HG03521 (cell line): ENCODE results near the gene OR10A3.

Experiments
- ATAC-seq: cut with Tn5 transposase; IDR thresholded peaks from one replicate; pipeline ENCODE4 v1.9.1; 2021; ENCODE audit warnings: mild to moderate bottlenecking, moderate library complexity; ENCODE audit not compliant: unreplicated experiment

The OR10A3 gene

GRCh38 chr11:7944123-7944522 is 2.6 kb upstream of the OR10A3 start:
- no peak for ATAC-seq

DNA sequence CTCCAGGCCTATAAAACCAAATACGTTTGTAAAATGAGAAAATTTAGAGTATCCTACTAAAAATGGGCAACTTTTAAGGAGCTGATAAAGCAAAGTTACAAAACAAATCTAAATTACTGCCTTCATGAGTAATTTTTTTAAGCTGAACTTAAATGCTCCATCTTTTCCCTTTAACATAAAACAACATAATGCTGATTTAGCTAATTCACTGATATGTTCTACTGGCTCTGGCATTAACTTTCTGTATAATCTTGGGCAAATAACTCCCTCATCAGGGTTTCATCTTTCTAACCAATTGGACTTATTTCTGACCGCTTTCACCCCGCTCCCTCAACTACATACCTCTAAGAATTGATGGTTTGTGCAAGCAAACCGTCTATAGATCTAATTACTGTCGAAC is 362 bp downstream of the OR10A3 start:
- no peak for ATAC-seq

- no peak for ATAC-seq
Measured at GRCh38 chr11:7936615-7937014, 4.9 kb downstream of the OR10A3 start.

DNA sequence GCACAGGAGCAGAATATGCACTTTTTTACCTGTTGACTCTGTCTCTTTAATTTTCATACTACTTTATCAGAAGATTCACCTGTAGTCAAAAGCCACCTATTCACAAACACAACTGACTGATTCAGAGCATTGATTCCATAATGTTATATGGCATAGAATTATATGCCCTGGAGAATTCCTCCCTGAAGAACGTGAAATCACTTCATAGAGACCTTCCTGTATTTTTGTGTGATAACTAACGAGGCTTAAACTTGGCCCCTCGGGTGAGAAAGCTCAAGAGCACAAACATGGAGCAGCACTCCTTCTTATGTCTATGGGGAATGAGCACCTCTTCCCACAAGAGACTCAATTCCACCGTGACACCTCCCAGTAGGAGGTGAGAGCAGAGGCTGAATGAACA is 10.3 kb downstream of the OR10A3 start, which contains the start of gene OR10A6:
TSS of gene OR10A6 (minus strand) at position 101 of the 400 bp plus-strand sequence. CDS start 2,606 bp downstream, outside the sequence.
- ATAC-seq: no peak

GRCh38 chr11:7927635-7928034 is 13.9 kb downstream of the OR10A3 start:
- no peak for ATAC-seq

DNA sequence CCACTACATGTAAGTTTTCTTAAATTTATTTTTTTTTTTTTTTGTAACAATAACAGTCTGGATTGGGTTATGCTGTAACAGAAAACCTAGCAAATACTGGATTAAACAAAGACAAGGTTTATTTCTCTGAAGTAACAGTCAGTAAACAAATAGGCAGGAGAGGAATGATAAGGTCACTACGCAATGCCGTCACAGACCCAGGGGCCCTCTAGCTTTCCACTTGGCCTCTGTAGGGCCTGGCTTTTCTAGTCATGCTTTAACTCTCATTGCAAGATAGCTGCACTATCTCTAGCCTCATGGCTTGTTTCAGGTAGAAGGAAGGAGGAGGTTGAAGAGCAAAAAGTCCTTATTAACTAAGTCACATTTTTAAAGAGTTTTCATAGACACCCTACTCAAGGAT is 17.0 kb downstream of the OR10A3 start:
- ATAC-seq: no peak

- ATAC-seq: no peak
Measured at GRCh38 chr11:7918141-7918540, 23.4 kb downstream of the OR10A3 start.

- no peak for ATAC-seq
Measured at GRCh38 chr11:7911011-7911410, 30.5 kb downstream of the OR10A3 start.

DNA sequence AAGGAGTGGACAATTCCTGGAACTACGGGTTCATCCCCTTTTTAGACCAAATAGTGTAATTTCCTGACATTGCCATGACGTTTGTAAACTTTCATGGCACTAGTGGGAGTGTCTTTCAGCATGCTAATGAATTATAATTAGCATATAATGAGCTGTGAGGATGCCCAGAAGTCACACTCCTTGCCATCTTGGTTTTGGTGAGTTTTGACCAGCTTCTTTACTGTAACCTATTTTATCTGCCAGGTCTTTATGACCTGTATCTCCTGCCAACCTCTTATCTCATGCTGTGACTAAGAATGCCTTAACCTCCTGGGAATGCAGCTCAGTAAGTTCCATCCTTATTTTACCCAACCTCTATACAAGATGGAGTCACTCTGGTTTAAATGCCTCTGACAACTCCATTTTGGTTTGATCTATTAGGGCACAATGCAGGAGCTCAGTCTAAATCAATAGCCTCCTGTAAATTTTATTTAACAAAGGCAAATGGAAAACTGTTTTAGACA is 31.2 kb downstream of the OR10A3 start:
- ATAC-seq: no peak

GRCh38 chr11:7909585-7910285 is 31.8 kb downstream of the OR10A3 start:
- ATAC-seq: no peak

DNA sequence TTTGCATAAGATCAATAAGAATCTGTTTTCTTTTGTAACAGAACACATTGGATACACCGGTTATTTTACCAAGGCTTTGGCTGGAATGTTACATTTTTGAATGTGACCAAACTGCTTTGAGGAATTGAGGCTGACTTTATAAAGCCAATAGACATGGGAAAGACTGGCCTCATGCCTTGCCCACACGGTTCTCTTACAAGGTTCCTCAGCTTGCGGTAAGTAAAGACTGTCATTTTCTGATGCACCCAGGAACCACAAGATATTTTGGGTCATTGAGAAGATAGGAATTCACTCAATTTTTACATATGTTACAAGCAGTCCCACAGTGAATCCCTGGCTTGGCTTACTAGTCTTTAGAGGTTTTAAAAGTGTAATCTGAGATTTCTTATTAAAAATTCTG is 34.4 kb downstream of the OR10A3 start:
- no peak for ATAC-seq

DNA sequence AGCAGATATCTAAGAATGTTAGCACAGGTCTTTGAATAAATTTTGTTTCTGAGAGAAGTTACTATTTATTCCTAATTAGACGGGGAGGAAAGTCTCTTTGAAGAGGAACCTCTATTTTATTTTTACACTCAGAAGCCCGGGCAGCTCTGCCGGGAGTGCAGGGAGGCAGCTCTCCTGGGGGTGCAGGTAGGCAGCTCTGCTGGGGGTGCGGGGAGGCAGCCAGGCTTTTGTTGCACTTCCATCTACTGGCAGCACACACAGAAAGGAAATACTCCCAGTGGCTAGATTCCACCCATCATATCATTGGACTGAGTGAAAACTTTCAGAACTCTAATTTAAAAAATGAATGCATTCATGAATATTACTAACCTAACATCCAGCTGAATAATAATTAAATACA is 35.0 kb downstream of the OR10A3 start:
- no peak for ATAC-seq

- no peak for ATAC-seq
Measured at GRCh38 chr11:7905961-7906429, 35.5 kb downstream of the OR10A3 start.

GRCh38 chr11:7905549-7905948 is 36.0 kb downstream of the OR10A3 start:
- ATAC-seq: no peak

DNA sequence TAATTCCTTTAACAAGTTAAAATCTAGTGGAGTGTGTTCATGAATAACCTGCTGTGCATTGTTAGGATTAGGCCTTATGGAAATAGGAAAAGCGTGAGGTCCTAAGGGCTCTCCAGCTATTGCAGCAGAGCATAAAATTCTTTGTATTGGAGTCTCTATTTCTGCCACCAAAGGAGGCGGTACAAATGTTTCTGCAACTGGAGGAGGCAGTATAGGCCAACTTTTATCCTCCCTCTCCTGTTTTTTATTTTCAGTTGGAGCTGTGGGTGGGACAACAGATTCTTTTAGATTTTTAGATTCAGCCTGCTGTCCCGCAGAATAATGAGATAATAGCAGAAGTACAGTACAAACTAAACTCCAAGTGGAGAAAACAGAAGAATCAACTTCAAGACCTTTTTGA is 36.6 kb downstream of the OR10A3 start:
- ATAC-seq: no peak

DNA sequence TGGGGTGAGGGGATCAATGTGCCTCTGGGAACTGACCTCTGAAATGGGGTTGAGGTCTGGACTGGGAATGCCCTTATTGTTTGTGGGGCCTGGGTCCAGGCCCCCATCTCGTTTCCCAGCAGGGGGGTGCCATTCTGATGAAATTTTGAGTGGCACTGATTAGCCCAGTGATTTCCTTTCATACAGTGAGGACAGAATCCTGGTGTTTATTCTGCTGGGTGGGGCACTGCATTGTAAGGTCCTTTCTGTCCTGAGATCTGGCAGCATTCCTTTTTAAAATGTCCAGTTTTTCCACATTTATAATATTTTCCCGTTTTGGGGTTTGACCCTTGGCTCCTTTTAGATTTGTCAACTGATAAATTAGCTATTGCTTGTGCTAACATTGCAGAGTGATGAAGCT is 37.6 kb downstream of the OR10A3 start:
- no peak for ATAC-seq

DNA sequence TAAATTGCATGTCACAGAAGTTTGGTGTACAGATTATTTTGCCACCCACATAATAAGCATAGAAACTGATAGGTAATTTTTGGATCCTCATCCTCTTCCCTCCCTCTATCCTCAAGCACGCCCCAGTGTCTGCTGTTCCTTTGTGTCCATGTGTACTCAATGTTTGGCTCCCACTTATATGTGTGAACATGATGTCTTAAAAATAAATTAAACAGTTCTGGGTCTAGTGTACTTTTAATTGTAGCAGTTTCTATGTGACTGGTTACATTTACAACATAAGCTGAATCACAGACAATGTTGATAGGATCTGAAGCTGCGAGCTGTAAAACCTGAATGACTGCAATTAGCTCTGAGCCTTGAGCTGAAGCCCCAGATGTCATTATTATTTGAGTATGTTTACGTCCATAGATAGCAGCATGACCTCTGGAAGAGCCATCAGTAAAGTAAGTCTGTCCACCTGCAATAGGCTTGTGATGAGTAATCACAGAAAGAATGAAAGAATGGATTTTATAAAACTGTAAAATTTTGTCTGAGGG is 40.1 kb downstream of the OR10A3 start:
- ATAC-seq: no peak

DNA sequence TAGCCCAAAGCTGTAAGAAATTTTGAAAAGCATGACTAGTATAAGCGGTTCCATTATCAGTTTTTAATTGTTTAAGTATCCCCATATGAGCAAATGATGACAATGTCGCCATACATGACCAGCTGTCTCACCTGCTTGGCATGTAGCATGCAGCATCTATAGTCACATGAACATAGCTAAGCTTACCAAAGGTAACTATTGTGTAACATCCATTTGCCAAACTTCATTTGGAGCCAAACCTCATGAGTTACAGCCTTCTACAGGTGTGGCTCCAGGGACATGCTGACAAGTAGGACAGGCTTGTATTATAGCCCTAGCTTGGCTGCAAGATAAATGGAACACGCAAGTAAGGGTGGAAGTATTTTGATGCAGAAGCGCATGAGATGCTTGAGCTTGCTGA is 40.8 kb downstream of the OR10A3 start:
- no peak for ATAC-seq

GRCh38 chr11:7899418-7899817 is 42.1 kb downstream of the OR10A3 start:
- no peak for ATAC-seq

DNA sequence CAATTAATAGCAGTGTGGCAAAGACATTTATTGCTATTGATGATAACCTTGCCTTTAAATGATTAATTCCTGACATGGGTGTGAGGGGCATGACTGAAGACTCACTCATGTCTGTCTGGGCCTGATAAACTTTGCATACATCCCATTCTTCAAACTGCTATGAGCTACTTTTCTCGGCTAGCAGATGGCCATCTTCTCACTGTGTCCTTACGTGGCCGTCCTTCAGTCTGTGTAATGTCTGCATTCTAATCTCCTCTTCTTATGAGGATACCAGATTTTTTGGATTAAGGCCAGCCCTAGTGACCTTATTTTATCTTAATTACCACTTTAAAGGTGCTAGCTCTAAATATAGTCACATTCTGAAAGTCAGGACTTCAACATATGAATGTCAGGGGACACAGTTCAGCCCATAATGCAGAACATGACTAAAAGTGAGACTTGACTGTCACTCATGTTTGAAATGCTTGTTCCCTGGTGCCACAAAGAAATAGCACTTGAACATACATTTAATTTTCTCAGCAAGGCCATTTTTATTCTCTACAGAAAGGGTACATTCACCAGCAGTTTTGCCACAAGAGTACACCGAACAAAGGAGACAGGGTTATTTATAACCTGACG is 42.7 kb downstream of the OR10A3 start:
- ATAC-seq: no peak

GRCh38 chr11:7896009-7896785 is 45.3 kb downstream of the OR10A3 start:
- ATAC-seq: no peak
